Keratinocyte (primary cell): ENCODE measurements around the gene KRTAP5-2. TPM values are rescaled to one million over a fixed set of nuclear protein-coding genes. Genes with fewer than 3 reads are reported as not detected.
A peak's percentile ranks its signal among the peaks of the same experiment; 100 is the strongest.

Experiments used
- DNase-seq: peaks from one replicate; pipeline ENCODE4 v3.0.0-alpha.2; 2011; ENCODE audit warnings: low read depth, missing footprints, low spot score
- FAIRE-seq: peaks from 2 replicates; lab custom pipeline; 2011; peaks lifted over from hg19 to GRCh38; lab: Jason Lieb, UNC
- H2AFZ ChIP-seq: 2 replicates; pipeline ENCODE4 v1.6.0; 2012; ENCODE audit warnings: low read length, control low read depth, inconsistent platforms; ENCODE audit not compliant: control insufficient read depth
- H3K27ac ChIP-seq: 2 replicates; pipeline ENCODE4 v1.5.1; 2011; ENCODE audit warnings: low read length; ENCODE audit not compliant: control insufficient read depth, insufficient read depth
- H3K27me3 ChIP-seq: 3 replicates; pipeline ENCODE4 v1.6.0; 2011; ENCODE audit warnings: low read length; ENCODE audit not compliant: control insufficient read depth, insufficient read depth; ENCODE audit errors: extremely low read depth
- H3K36me3 ChIP-seq, 2 experiments: 2 replicates in 1 of 2; 3 replicates in 1 of 2; pipeline ENCODE4 v1.5.1; 2011; ENCODE audit warnings: low read length in 2 of 2, mild to moderate bottlenecking in 1 of 2; ENCODE audit not compliant: control insufficient read depth in 2 of 2, insufficient read depth in 2 of 2; ENCODE audit errors: extremely low read depth in 1 of 2
- H3K4me1 ChIP-seq: 3 replicates; pipeline ENCODE4 v1.5.1; 2011; ENCODE audit warnings: low read length; ENCODE audit not compliant: control insufficient read depth, insufficient read depth; ENCODE audit errors: extremely low read depth
- H3K4me2 ChIP-seq: 3 replicates; pipeline ENCODE4 v1.6.0; 2011; ENCODE audit warnings: low read depth, low read length; ENCODE audit not compliant: control insufficient read depth, insufficient read depth; ENCODE audit errors: extremely low read depth
- H3K4me3 ChIP-seq, 3 experiments: fragments of 200-600 bp in 1 of 3; sonication (generic) in 1 of 3; 2 replicates in 2 of 3; 3 replicates in 1 of 3; pipeline ENCODE4 v1.5.1; 2011 to 2016; ENCODE audit warnings: low read length in 3 of 3, mild to moderate bottlenecking in 3 of 3, control low read depth in 2 of 3, inconsistent platforms in 1 of 3, low read depth in 1 of 3, mixed read lengths in 1 of 3, mixed run types in 1 of 3, moderate library complexity in 1 of 3; ENCODE audit not compliant: control insufficient read depth in 2 of 3, insufficient read depth in 2 of 3; ENCODE audit errors: extremely low read depth in 1 of 3
- H3K79me2 ChIP-seq: 2 replicates; pipeline ENCODE4 v1.6.0; 2012; ENCODE audit warnings: low read length; ENCODE audit not compliant: control insufficient read depth, insufficient read depth
- H3K9ac ChIP-seq: 3 replicates; pipeline ENCODE4 v1.6.0; 2011; ENCODE audit warnings: low read length; ENCODE audit not compliant: control insufficient read depth, insufficient read depth; ENCODE audit errors: extremely low read depth
- H3K9me1 ChIP-seq: 3 replicates; pipeline ENCODE4 v1.6.0; 2011; ENCODE audit warnings: low read length; ENCODE audit not compliant: control insufficient read depth, insufficient read depth; ENCODE audit errors: extremely low read depth
- H3K9me3 ChIP-seq: 2 replicates; pipeline ENCODE4 v1.5.1; 2012; ENCODE audit warnings: low read depth, low read length; ENCODE audit not compliant: control insufficient read depth
- H4K20me1 ChIP-seq: 3 replicates; pipeline ENCODE4 v1.6.0; 2011; ENCODE audit warnings: low read length; ENCODE audit not compliant: control insufficient read depth, insufficient read depth; ENCODE audit errors: extremely low read depth
- EZH2 ChIP-seq: IDR thresholded peaks from one replicate; pipeline ENCODE4 v1.6.1; 2012; ENCODE audit warnings: inconsistent platforms, mild to moderate bottlenecking, low read length, moderate library complexity
- dilution Hi-C: fragments of 300-500 bp; cut with MboI; formaldehyde crosslinking; loops from one replicate; pipeline ENCODE4 v1.7.0; 2020; ENCODE audit warnings: low sequenced_read_pairs; ENCODE audit not compliant: extremely low pct_ligation_motif_present
- polyA plus RNA-seq, 5 experiments: library from polyadenylated mRNA; depleted of rRNA in 3 of 5; stranded (reverse) in 3 of 5; stranded (forward) in 1 of 5; unstranded in 1 of 5; fragments of >200 nt; gene quantifications; 1 replicate in 1 of 5; 2 replicates in 3 of 5; 3 replicates in 1 of 5; pipeline versions ENCODE4 v1.2.1 to v1.2.3, GENCODE V29; 2011 to 2012; ENCODE audit warnings: missing spikeins in 2 of 5, low read depth in 1 of 5, low replicate concordance in 1 of 5
- TF ChIP-seq, protein P1 (sequence below), 3 experiments: IDR thresholded peaks in 1 of 3; conservative IDR thresholded peaks in 1 of 3; optimal IDR thresholded peaks in 1 of 3; 2 replicates in 2 of 3; 3 replicates in 1 of 3; pipeline versions ENCODE3 to v1.5.1; 2011; ENCODE audit warnings: low read length in 3 of 3, mild to moderate bottlenecking in 3 of 3, moderate library complexity in 2 of 3, control low read depth in 1 of 3, inconsistent platforms in 1 of 3; ENCODE audit not compliant: insufficient read depth in 2 of 3; ENCODE audit errors: extremely low read depth in 1 of 3

The KRTAP5-2 gene
- polyA plus RNA-seq, 1 donor (not counting 4 experiments of a cell fraction or from before 2014, with no cell fraction given): not detected

DNA sequence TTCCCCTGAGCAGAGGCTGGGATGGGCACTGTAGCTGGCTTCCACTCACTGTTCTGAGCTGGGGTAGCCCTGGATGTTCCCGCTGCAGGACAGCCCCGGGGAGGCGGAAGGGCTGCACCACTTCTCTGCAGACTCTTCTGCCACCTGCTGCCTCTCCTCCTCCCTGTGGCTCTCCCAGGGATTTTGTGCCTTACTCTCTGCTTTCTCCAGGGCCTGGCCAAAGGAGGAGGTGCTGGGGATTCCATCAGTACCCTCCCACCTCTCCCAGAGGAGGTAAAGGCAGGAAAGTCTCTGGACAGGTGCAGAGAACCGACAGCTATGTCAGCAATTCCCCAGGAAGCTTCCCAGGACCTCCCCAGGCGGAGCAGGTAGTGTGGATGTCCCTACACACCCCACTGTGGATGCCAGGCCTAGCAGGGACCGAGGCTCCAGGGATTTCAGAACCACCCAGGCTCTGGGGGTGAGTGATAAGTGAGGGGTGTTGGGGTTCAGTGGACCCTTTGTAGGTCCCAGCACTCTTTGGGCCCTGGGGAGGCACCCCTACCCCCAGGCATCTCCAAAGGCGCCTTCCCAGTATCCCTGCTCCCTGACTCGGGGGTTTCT lies 37.3 kb downstream of the KRTAP5-2 start:
- dilution Hi-C loops: no loop called here
- Histone ChIP-seq H3K36me3 (peaks cover 0 to 3% of the 10 kb centered on the region in 2 experiments), H3K4me3 (no peak overlapping the region), H3K27ac (no peak overlapping the region), H3K9me1 (no peaks in the 10 kb centered on the region), H3K9ac (no peak overlapping the region), H3K79me2 (no peaks in the 10 kb centered on the region), H3K27me3 (no peaks in the 10 kb centered on the region), H2AFZ (no peak overlapping the region), H3K4me1 (peaks cover 11% of the 10 kb centered on the region), H3K4me2 (no peak overlapping the region), H4K20me1 (no peaks in the 10 kb centered on the region), H3K9me3 (no peaks in the 10 kb centered on the region)
- no peak for FAIRE-seq
- no peak for DNase-seq
- no peak for TF ChIP-seq EZH2
- TF ChIP-seq, protein P1, sequence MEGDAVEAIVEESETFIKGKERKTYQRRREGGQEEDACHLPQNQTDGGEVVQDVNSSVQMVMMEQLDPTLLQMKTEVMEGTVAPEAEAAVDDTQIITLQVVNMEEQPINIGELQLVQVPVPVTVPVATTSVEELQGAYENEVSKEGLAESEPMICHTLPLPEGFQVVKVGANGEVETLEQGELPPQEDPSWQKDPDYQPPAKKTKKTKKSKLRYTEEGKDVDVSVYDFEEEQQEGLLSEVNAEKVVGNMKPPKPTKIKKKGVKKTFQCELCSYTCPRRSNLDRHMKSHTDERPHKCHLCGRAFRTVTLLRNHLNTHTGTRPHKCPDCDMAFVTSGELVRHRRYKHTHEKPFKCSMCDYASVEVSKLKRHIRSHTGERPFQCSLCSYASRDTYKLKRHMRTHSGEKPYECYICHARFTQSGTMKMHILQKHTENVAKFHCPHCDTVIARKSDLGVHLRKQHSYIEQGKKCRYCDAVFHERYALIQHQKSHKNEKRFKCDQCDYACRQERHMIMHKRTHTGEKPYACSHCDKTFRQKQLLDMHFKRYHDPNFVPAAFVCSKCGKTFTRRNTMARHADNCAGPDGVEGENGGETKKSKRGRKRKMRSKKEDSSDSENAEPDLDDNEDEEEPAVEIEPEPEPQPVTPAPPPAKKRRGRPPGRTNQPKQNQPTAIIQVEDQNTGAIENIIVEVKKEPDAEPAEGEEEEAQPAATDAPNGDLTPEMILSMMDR (optimal IDR thresholded peaks at IDR 0.05 in 1 of 3, IDR thresholded peaks at IDR 0.05 in 1 of 3, conservative IDR thresholded peaks at IDR 0.05 in 1 of 3; ENCODE audit: extremely low read depth in 1 of 3, insufficient read depth in 2 of 3, low read length in 3 of 3): peak in 1 of 3 experiments; percentile 23

DNA sequence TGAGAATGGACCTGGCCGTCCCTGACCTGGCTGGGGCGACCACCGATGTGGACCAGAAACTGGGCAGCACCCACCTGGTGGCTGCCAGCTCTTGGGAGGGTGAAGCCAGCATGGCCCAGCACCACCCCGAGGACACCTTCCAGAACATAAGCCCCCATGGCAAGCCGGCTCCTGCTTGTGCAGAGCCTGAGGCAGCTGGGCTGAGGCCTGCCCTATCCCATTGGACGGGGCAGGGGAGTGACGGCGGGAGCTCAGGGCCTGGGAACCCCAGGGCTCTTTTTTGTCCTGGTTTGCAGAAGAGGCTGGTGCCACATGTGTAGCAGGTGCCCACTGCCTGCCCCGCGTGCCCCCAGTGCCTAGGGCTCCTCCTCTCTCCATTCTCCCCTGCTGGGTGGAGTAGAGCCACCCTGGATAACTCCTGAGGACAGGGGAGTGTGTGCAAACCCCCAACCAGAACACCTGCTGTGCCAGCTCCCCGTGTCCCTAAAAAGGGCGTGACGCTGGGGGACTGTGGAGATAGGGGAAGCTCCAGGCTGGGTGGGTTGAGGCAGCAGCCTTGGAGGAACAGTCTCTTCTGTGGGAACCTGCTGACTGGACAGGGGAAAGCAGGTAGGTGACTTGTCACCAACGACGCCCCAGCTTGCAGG lies 38.0 kb downstream of the KRTAP5-2 start:
- H3K27ac ChIP-seq: no peak overlapping the region
- no peak overlapping the region for H2AFZ ChIP-seq
- H3K9ac ChIP-seq: no peak overlapping the region
- H3K4me1 ChIP-seq: peaks cover 11% of the 10 kb centered on the region
- DNase-seq (no peak), FAIRE-seq (no peak)
- no peaks in the 10 kb centered on the region for H4K20me1 ChIP-seq
- no peak overlapping the region for H3K4me3 ChIP-seq
- no peak for TF ChIP-seq EZH2
- TF ChIP-seq, protein P1 (optimal IDR thresholded peaks at IDR 0.05 in 1 of 3, IDR thresholded peaks at IDR 0.05 in 1 of 3, conservative IDR thresholded peaks at IDR 0.05 in 1 of 3; ENCODE audit: extremely low read depth in 1 of 3, insufficient read depth in 2 of 3, low read length in 3 of 3): no peak
- H3K27me3 ChIP-seq: no peaks in the 10 kb centered on the region
- H3K4me2 ChIP-seq: no peak overlapping the region
- dilution Hi-C loops: no loop called here
- H3K9me3 ChIP-seq: no peaks in the 10 kb centered on the region
- H3K36me3 ChIP-seq: peaks cover 0 to 3% of the 10 kb centered on the region in 2 experiments
- no peaks in the 10 kb centered on the region for H3K9me1 ChIP-seq
- H3K79me2 ChIP-seq: no peaks in the 10 kb centered on the region
